Right lung (tissue), 5 donors: Measurements from ENCODE around the gene PTCD3. TPM values are rescaled to one million over a fixed set of nuclear protein-coding genes. Genes with fewer than 3 reads are reported as not detected.

ENCODE experiments used
- polyA plus RNA-seq, 5 donors: library from polyadenylated mRNA; unstranded; fragments of 120-200 nt; gene quantifications; one replicate each; pipeline versions ENCODE4 v1.2.1 to v1.2.3, GENCODE V29; 2013; ENCODE audit warnings: inconsistent platforms in 1 of 5, low replicate concordance in 1 of 5; ENCODE audit not compliant: insufficient read length in 5 of 5, insufficient read depth in 1 of 5

The PTCD3 gene
- polyA plus RNA-seq, 5 donors: 92.3 to 198 (median 162) TPM

Other genes starting within 250 kb of the PTCD3 start
- gene ST3GAL5, start 217.2 kb upstream of the PTCD3 start, polyA plus RNA-seq: 100 to 1,000 TPM in 1 of 5 donors, 10 to 100 TPM in 4; 81.2 to 102 (median 84.0) TPM
- gene POLR1A, start 349 bp upstream of the PTCD3 start, polyA plus RNA-seq: 10 to 100 TPM; 13.9 to 24.8 (median 18.1) TPM
- gene IMMT, start 89.2 kb downstream of the PTCD3 start, polyA plus RNA-seq: 10 to 100 TPM; 78.1 to 84.8 (median 79.6) TPM
- 10 to 100 TPM; 30.3 to 46.5 (median 39.0) TPM for gene MRPL35, start 93.2 kb downstream of the PTCD3 start, polyA plus RNA-seq
- 10 to 100 TPM; 17.3 to 20.4 (median 17.4) TPM for gene REEP1, start 231.4 kb downstream of the PTCD3 start, polyA plus RNA-seq